ENCODE results near the gene ADAM15. TPM values are rescaled to one million over a fixed set of nuclear protein-coding genes. Genes with fewer than 3 reads are reported as not detected.

ADAM15 gene
- total RNA-seq, 1 donor from 2014 or later, result 163 TPM

- H3K27me3 ChIP-seq, result no peaks in the 10 kb centered on the region
- peaks cover 24% of the 10 kb centered on the region for H3K4me1 ChIP-seq
- no peak overlapping the region for H3K27ac ChIP-seq
- no peaks in the 10 kb centered on the region for H3K9me3 ChIP-seq
- ATAC-seq (no peak), DNase-seq (no peak)
- H3K4me3 ChIP-seq, result no peak overlapping the region
- H3K36me3 ChIP-seq, result peaks cover 66% of the 10 kb centered on the region
- TF ChIP-seq CTCF (IDR thresholded peaks at IDR 0.05), result no peak
- intact Hi-C loops (cut with DNase I), result no loop called here
Measured at GRCh38 chr1:155057104-155057503, 6.0 kb downstream of the ADAM15 start.

- H3K27ac ChIP-seq, result no peak overlapping the region
- DNase-seq, result no peak
- H3K36me3 ChIP-seq, result peaks cover 66% of the 10 kb centered on the region
- H3K9me3 ChIP-seq, result no peaks in the 10 kb centered on the region
- TF ChIP-seq CTCF (IDR thresholded peaks at IDR 0.05), result no peak
- H3K4me3 ChIP-seq, result no peak overlapping the region
- intact Hi-C loops (cut with DNase I), result no loop called here
- ATAC-seq, result no peak
- H3K27me3 ChIP-seq, result no peaks in the 10 kb centered on the region
- H3K4me1 ChIP-seq, result peaks cover 25% of the 10 kb centered on the region
Measured at GRCh38 chr1:155057788-155058211, 6.7 kb downstream of the ADAM15 start.

- TF ChIP-seq CTCF (IDR thresholded peaks at IDR 0.05), result no peak
- Histone ChIP-seq H3K4me1 (peaks cover 23% of the 10 kb centered on the region), H3K27me3 (no peaks in the 10 kb centered on the region), H3K4me3 (no peak overlapping the region), H3K36me3 (peaks cover 50% of the 10 kb centered on the region), H3K9me3 (no peaks in the 10 kb centered on the region), H3K27ac (no peak overlapping the region)
- intact Hi-C loops (cut with DNase I), result no loop called here
- no peak for ATAC-seq
- DNase-seq, result no peak
Measured at GRCh38 chr1:155060736-155061135, 9.6 kb downstream of the ADAM15 start.

GRCh38 chr1:155061381-155062150 lies 10.4 kb downstream of the ADAM15 start:
- no peak overlapping the region for H3K27ac ChIP-seq
- DNase-seq (peak; percentile 92), ATAC-seq (peak; percentile 75)
- intact Hi-C loops (cut with DNase I), result no loop called here
- peaks cover 23% of the 10 kb centered on the region for H3K4me1 ChIP-seq
- no peaks in the 10 kb centered on the region for H3K27me3 ChIP-seq
- H3K4me3 ChIP-seq, result no peak overlapping the region
- no peaks in the 10 kb centered on the region for H3K9me3 ChIP-seq
- TF ChIP-seq CTCF (IDR thresholded peaks at IDR 0.05), result peak; percentile 99
- peaks cover 42% of the 10 kb centered on the region for H3K36me3 ChIP-seq

GRCh38 chr1:155062151-155062686 lies 11.1 kb downstream of the ADAM15 start:
- H3K4me3 ChIP-seq, result no peak overlapping the region
- H3K27ac ChIP-seq, result no peak overlapping the region
- peaks cover 23% of the 10 kb centered on the region for H3K4me1 ChIP-seq
- peaks cover 36% of the 10 kb centered on the region for H3K36me3 ChIP-seq
- H3K9me3 ChIP-seq, result no peaks in the 10 kb centered on the region
- ATAC-seq (no peak), DNase-seq (no peak)
- H3K27me3 ChIP-seq, result no peaks in the 10 kb centered on the region
- TF ChIP-seq CTCF (IDR thresholded peaks at IDR 0.05), result no peak
- intact Hi-C loops (cut with DNase I), result no loop called here

All from upper lobe of right lung (tissue), 1 donor.